Fibroblast of skin of scalp (primary cell): ENCODE data around the gene MAST2.
A peak's percentile ranks its signal among the peaks of the same experiment; 100 is the strongest.

Experiments used
- DNase-seq: peaks from one replicate; pipeline ENCODE4 v3.0.0-alpha.2; 2013

The MAST2 gene

GRCh38 chr1:46070164-46070814, 266.9 kb downstream of the MAST2 start:
- no peak for DNase-seq

- DNase-seq, result no peak
These were observed 269.6 kb downstream of the MAST2 start for GRCh38 chr1:46072975-46073374.

- DNase-seq, result no peak
These were observed 272.9 kb downstream of the MAST2 start for GRCh38 chr1:46076343-46076742.

- DNase-seq, result no peak
These were observed 274.2 kb downstream of the MAST2 start for GRCh38 chr1:46077644-46078043.

GRCh38 chr1:46080257-46080656, 276.8 kb downstream of the MAST2 start:
- DNase-seq, result no peak

- no peak for DNase-seq
These were observed 277.8 kb downstream of the MAST2 start for GRCh38 chr1:46081206-46081605.

GRCh38 chr1:46081619-46082018, 278.2 kb downstream of the MAST2 start:
- DNase-seq, result no peak

GRCh38 chr1:46083579-46083978, 280.2 kb downstream of the MAST2 start:
- DNase-seq, result no peak

GRCh38 chr1:46084553-46085451, 281.4 kb downstream of the MAST2 start:
- peak; percentile 5 for DNase-seq
